IPS DF 6.9 (cell line): ENCODE data around the gene OR8D2.

ENCODE experiments used
- DNase-seq: peaks from one replicate; pipeline ENCODE4 v3.0.0-alpha.2; 2013; ENCODE audit warnings: low read depth, low spot score
- H3K27ac ChIP-seq: one replicate; pipeline ENCODE4 v1.5.1; 2013; ENCODE audit warnings: low read length, control low read depth
- H3K27me3 ChIP-seq: 2 replicates; pipeline ENCODE4 v1.6.1; 2013; ENCODE audit warnings: mild to moderate bottlenecking, low read length; ENCODE audit not compliant: control insufficient read depth, insufficient read depth
- H3K36me3 ChIP-seq: 2 replicates; pipeline ENCODE4 v1.6.1; 2013; ENCODE audit warnings: low read length; ENCODE audit not compliant: control insufficient read depth, insufficient read depth
- H3K4me1 ChIP-seq: 2 replicates; pipeline ENCODE4 v1.6.1; 2013; ENCODE audit warnings: low read length; ENCODE audit not compliant: control insufficient read depth, insufficient read depth
- H3K4me3 ChIP-seq: 2 replicates; pipeline ENCODE4 v1.5.1; 2013; ENCODE audit warnings: mild to moderate bottlenecking, low read length
- H3K9me3 ChIP-seq: 2 replicates; pipeline ENCODE4 v1.6.1; 2013; ENCODE audit warnings: low read length, inconsistent platforms; ENCODE audit not compliant: control insufficient read depth, insufficient read depth
- WGBS: extraction: QIAGEN DNeasy Blood & Tissue Kit; methylation state at CpG from one replicate; pipeline ENCODE4 v1.1.7; 2013; ENCODE audit warnings: mixed read lengths, missing lambda C conversion rate; ENCODE audit not compliant: insufficient read length, insufficient coverage; 5-methylcytosine and 5-hydroxymethylcytosine counted together

OR8D2 gene

DNA sequence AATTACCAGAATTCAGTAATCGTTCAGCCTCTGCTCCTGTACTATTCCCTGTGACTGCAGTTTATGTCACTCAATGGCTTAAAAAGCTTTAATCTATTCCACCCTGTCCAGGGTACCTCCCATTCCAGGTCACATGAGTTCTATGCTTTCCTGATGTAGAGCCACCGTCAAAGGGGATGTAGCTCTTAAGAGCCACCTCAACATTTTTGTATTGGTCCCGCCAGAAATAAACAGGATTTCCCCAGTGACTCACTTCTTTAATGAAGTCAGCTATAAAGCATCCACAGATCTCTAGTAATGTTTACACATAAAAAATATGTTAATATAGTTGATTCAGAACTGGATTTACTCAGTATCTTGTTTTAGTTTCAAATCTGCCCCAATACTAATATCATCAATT, 4.9 kb downstream of the OR8D2 start:
- Histone ChIP-seq H3K4me3 (no peak overlapping the region), H3K36me3 (no peaks in the 10 kb centered on the region), H3K9me3 (no peaks in the 10 kb centered on the region), H3K4me1 (no peaks in the 10 kb centered on the region), H3K27me3 (no peaks in the 10 kb centered on the region), H3K27ac (no peak overlapping the region)
- no peak for DNase-seq
- WGBS = no CpG with 5 or more reads among the region's 3 CpGs

DNA sequence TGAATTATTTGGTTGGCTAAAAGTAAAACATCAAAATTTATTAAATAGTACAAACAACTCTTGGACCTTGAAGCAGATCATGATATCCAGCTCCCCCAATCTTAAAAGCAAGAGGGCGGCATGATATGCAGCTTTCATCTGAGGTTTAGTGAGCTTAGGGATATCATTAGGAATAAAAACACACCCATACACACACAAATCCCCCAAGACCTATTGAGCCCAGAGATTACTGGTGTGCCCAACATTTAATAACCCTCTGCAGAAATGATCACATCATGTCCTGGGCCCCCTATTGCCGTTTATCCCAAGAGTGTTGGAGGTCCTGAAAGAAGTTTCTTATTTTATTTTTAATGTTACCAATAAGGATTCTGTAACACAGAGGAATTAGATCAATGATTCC, 6.1 kb downstream of the OR8D2 start, which contains the start of gene OR8D1:
TSS of gene OR8D1 (minus strand) at position 101 of the 400 bp plus-strand sequence. CDS start 3,183 bp downstream, outside the sequence.
- Histone ChIP-seq H3K4me3 (no peak within 1 kb of the TSS), H3K36me3 (no peaks in the 10 kb centered on the region), H3K27me3 (no peaks in the 10 kb centered on the region), H3K9me3 (no peaks in the 10 kb centered on the region), H3K4me1 (no peaks in the 10 kb centered on the region), H3K27ac (no peak within 1 kb of the TSS)
- no CpG with 5 or more reads among the region's 2 CpGs for WGBS
- no peak for DNase-seq

DNA sequence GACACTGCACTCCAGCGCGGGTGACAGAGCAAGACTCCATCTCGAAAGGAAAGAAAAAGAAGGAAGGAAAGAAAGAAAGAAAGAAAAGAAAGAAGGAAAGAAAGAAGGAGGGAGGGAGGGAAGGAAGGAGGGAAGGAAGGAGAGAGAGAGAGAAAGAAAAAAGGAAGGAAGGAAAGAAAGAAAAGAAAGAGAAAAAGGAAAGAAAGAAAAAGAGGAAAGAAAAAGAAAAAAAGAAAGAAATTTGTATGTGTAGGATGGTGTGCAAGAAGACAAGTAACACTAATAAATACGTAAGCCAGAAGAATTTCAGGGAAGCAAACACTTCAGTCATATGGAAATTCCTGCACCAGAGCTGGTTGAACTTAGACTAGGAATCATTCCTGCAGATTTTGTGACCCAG, 6.9 kb downstream of the OR8D2 start:
- H3K4me1 ChIP-seq = no peaks in the 10 kb centered on the region
- no peaks in the 10 kb centered on the region for H3K36me3 ChIP-seq
- no peak for DNase-seq
- no peaks in the 10 kb centered on the region for H3K27me3 ChIP-seq
- WGBS = no CpG with 5 or more reads among the region's 4 CpGs
- no peak overlapping the region for H3K27ac ChIP-seq
- H3K9me3 ChIP-seq = no peaks in the 10 kb centered on the region
- H3K4me3 ChIP-seq = no peak overlapping the region

DNA sequence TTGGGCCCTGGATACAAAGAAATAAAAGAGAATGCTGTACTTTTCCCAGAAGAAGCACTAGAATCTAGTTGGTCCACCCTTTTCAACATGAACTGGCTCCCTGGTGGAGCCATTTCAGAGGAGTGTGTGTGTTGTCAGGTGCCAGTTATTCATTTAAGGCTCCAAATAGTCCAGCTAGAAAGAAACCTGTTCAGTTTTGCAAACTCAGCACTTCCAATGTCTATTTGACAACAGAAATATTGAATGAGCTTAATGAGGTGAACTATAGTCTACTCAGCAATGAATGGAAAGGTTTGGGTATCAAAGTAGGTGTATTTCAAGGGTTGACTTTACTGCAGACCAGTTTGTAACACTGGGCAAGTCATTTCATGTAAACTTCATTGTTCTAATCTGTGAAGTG, 8.3 kb downstream of the OR8D2 start:
- no peak overlapping the region for H3K4me3 ChIP-seq
- H3K4me1 ChIP-seq = no peaks in the 10 kb centered on the region
- no peak for DNase-seq
- no peaks in the 10 kb centered on the region for H3K27me3 ChIP-seq
- no peaks in the 10 kb centered on the region for H3K36me3 ChIP-seq
- H3K27ac ChIP-seq = no peak overlapping the region
- H3K9me3 ChIP-seq = no peaks in the 10 kb centered on the region

DNA sequence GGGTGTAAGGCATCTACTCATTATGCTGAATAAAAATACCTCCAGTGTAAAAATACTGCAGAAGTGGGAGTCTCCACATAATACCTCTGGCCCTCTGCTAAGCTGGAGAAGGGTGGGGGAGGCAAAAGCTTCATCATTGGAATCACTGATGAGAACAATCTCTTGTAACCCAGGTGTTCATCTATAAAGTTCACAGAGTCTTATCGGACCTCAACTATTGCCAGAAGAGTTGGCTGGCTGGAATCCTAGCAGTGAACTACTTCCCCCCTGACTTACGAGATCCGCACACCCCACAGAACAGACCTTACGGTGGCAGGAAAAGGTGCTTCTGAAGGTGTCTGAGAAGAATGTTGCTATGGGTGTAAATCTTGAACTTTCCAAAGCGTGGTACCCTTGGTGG, 8.7 kb downstream of the OR8D2 start:
- WGBS = no CpG with 5 or more reads among the region's 5 CpGs
- Histone ChIP-seq H3K9me3 (no peaks in the 10 kb centered on the region), H3K4me1 (no peaks in the 10 kb centered on the region), H3K4me3 (no peak overlapping the region), H3K36me3 (no peaks in the 10 kb centered on the region), H3K27me3 (no peaks in the 10 kb centered on the region), H3K27ac (no peak overlapping the region)
- no peak for DNase-seq

DNA sequence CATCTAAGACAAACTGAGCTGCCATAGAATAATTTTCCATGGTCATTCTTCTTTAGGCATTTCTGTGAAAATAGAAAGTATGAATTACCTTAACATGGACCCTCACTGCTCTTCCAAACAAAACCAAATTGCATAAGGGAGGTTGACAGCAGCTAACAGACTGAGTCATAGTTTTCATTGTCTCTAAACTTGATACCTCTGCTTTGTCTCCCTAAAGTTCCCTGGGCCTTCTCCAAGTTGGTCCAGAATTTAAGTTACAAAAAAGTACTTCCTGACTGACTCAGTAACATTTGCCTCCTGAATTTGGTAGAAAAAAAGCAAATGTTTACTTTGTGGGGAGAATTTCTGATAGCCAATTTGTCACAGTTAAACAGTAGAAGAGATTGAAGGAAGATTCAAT, 9.3 kb downstream of the OR8D2 start:
- Histone ChIP-seq H3K27ac (no peak overlapping the region), H3K27me3 (no peaks in the 10 kb centered on the region), H3K36me3 (no peaks in the 10 kb centered on the region), H3K9me3 (no peaks in the 10 kb centered on the region), H3K4me1 (no peaks in the 10 kb centered on the region), H3K4me3 (no peak overlapping the region)
- DNase-seq = no peak

DNA sequence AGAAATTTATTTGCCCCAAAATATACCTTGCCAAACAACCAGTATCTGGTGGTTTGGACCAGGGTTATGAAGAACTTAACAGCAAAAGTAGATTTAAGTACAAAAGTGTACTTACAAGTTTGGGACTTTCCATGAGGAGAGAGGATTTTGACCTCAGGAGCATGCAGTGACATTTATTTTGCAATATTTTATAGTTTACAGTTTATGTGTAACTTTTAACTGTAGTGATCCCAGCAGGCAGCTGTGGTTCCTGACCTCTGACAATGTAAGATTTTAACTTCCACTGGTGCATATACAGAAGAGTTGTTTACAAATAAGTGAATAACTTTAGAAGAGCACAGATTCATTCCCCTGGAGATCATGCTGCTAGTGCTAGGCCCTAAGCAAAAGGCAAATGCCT, 12.9 kb downstream of the OR8D2 start:
- H3K27me3 ChIP-seq = no peaks in the 10 kb centered on the region
- H3K4me1 ChIP-seq = no peaks in the 10 kb centered on the region
- no peaks in the 10 kb centered on the region for H3K9me3 ChIP-seq
- no peak overlapping the region for H3K4me3 ChIP-seq
- H3K27ac ChIP-seq = no peak overlapping the region
- DNase-seq = no peak
- H3K36me3 ChIP-seq = no peaks in the 10 kb centered on the region

DNA sequence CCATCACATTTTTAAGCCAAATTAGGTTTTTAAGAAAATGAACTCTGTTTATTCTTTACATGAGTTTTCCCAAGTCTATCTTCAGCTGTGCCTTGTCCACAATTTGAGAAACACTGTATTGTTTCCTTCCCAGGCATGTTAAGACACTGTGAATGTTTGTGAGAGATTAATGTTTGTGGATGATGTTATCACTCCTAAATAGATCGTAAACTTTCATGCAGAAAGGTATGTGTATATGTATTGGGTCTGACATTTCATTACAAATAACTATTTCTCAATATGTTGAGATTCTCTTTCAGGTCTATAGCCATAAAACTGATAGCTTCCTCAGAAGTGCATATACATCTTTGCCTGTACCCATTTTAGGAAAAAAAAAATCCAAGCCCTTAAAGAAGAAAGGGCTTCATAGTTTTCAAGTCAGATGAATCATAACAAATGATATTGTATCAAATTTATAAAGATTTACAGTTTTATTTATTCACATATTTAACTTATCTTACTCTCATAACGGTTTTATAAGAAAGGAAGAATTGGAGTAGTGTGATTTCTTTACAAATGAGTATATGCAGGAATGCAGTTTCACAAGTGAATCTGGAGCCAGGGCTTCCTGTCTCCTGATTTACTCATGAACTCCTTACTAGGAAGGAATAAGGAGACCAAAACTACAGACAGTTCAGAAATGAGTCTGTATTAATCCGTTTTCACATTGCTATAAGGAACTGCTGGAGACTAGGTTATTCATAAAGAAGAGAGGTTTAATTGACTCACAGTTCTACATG, 17.5 kb downstream of the OR8D2 start:
- no peak for DNase-seq
- WGBS = no CpG with 5 or more reads among the region's 3 CpGs
- no peaks in the 10 kb centered on the region for H3K4me1 ChIP-seq
- H3K36me3 ChIP-seq = no peaks in the 10 kb centered on the region
- H3K27ac ChIP-seq = no peak overlapping the region
- no peaks in the 10 kb centered on the region for H3K27me3 ChIP-seq
- H3K4me3 ChIP-seq = no peak overlapping the region
- no peaks in the 10 kb centered on the region for H3K9me3 ChIP-seq

DNA sequence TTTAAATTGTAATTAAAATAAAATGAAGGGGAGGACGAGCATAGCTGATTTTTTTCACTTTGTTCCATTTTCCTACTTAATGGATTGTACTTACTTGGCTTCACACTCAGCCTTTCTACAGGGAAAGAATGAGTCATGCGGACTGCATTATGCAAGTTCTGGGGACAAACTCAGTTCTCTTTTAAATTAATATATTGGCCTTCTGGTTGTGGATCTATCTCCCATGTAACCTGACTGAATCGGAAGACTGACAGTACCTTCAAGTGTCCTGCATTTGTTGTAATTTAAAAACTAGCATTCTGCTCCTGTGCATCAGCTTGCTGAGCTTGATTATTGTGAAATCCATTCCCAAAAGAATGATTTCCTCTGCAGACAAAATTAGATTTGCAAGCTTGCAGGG, 18.4 kb downstream of the OR8D2 start:
- H3K4me3 ChIP-seq = no peak overlapping the region
- no CpG with 5 or more reads among the region's 3 CpGs for WGBS

DNA sequence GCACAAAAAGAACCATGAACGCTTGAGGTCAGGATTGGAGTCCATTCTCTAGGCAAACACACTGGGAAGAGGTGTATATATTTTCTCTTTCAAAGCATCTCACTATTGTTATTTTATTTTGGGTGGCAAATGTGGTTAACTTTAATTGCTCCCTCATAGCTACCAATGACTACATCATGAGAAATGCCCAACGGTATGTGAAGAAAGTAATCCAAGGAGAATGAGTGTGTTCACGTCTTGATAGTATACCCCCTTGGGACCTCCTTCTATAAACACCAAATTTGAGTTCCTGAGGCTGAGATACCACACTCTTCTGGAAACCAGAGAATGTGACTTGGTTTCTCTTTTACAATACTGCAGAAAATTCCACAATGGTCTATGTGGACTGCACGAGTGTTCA, 22.1 kb downstream of the OR8D2 start:
- Histone ChIP-seq H3K4me1 (no peaks in the 10 kb centered on the region), H3K27me3 (no peaks in the 10 kb centered on the region), H3K9me3 (no peaks in the 10 kb centered on the region), H3K36me3 (no peaks in the 10 kb centered on the region), H3K4me3 (no peak overlapping the region), H3K27ac (no peak overlapping the region)
- no CpG with 5 or more reads among the region's 4 CpGs for WGBS
- DNase-seq = no peak

More for the DNA sequence above, 18.4 kb downstream of the OR8D2 start:
- DNase-seq = no peak
- Histone ChIP-seq H3K4me1 (no peaks in the 10 kb centered on the region), H3K27ac (no peak overlapping the region), H3K9me3 (no peaks in the 10 kb centered on the region), H3K36me3 (no peaks in the 10 kb centered on the region), H3K27me3 (no peaks in the 10 kb centered on the region)

DNA sequence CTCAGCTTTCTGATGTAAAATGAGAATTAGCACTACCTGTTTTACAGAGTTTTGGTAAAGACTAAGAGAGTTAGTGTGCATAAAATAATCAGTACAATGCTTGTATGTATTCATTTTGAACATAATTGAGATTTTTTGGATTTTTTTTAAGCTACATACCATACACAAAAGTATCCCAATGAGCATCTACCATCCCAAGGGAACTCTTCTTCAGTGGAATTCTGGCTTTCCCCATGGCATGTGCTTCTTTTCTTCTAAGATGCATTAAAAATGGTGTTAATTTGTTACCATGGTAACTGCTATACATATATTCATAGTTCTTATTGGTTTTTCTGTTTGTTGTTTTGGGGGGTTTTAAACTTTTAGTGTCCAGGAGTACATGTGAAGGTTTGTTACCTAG, 24.0 kb downstream of the OR8D2 start:
- H3K36me3 ChIP-seq = no peaks in the 10 kb centered on the region
- no peak overlapping the region for H3K27ac ChIP-seq
- DNase-seq = no peak
- H3K4me3 ChIP-seq = no peak overlapping the region
- no peaks in the 10 kb centered on the region for H3K27me3 ChIP-seq
- H3K9me3 ChIP-seq = no peaks in the 10 kb centered on the region
- H3K4me1 ChIP-seq = no peaks in the 10 kb centered on the region
